Measurements from ENCODE around the gene EPHA3.

EPHA3 gene

GRCh38 chr3:89154416-89154815, 47.0 kb downstream of the EPHA3 start:
- no peak for DNase-seq

- DNase-seq, result no peak
Measured at GRCh38 chr3:89155811-89156210, 48.4 kb downstream of the EPHA3 start.

- DNase-seq, result no peak
Measured at GRCh38 chr3:89157575-89157974, 50.2 kb downstream of the EPHA3 start.

- no peak for DNase-seq
Measured at GRCh38 chr3:89159605-89160004, 52.2 kb downstream of the EPHA3 start.

GRCh38 chr3:89164774-89165173, 57.4 kb downstream of the EPHA3 start:
- no peak for DNase-seq

- DNase-seq, result no peak
Measured at GRCh38 chr3:89165636-89166263, 58.3 kb downstream of the EPHA3 start.

- DNase-seq, result no peak
Measured at GRCh38 chr3:89171687-89172545, 64.5 kb downstream of the EPHA3 start.

GRCh38 chr3:89173546-89173945, 66.1 kb downstream of the EPHA3 start:
- DNase-seq, result no peak

- peak; percentile 26 for DNase-seq
Measured at GRCh38 chr3:89179355-89180001, 72.1 kb downstream of the EPHA3 start.

GRCh38 chr3:89180334-89180733, 72.9 kb downstream of the EPHA3 start:
- peak; percentile 2 for DNase-seq

- no peak for DNase-seq
Measured at GRCh38 chr3:89182056-89182455, 74.6 kb downstream of the EPHA3 start.

- no peak for DNase-seq
Measured at GRCh38 chr3:89184151-89184995, 77.0 kb downstream of the EPHA3 start.

- no peak for DNase-seq
Measured at GRCh38 chr3:89186456-89186855, 79.0 kb downstream of the EPHA3 start.

- no peak for DNase-seq
Measured at GRCh38 chr3:89198591-89198990, 91.2 kb downstream of the EPHA3 start.

GRCh38 chr3:89212619-89213018, 105.2 kb downstream of the EPHA3 start:
- DNase-seq, result no peak

- peak; percentile 29 for DNase-seq
Measured at GRCh38 chr3:89216016-89216739, 108.8 kb downstream of the EPHA3 start.

- DNase-seq, result peak; percentile 3
Measured at GRCh38 chr3:89217148-89217685, 109.8 kb downstream of the EPHA3 start.

GRCh38 chr3:89221924-89222323, 114.5 kb downstream of the EPHA3 start:
- no peak for DNase-seq

- peak; percentile 7 for DNase-seq
Measured at GRCh38 chr3:89223188-89223587, 115.8 kb downstream of the EPHA3 start.

GRCh38 chr3:89227218-89227617, 119.8 kb downstream of the EPHA3 start:
- peak; percentile 5 for DNase-seq

GRCh38 chr3:89227634-89228033, 120.2 kb downstream of the EPHA3 start:
- no peak for DNase-seq

- no peak for DNase-seq
Measured at GRCh38 chr3:89232155-89232554, 124.7 kb downstream of the EPHA3 start.
